ENCODE measurements around the gene RHD.

- TF ChIP-seq CTCF (IDR thresholded peaks at IDR 0.05) = no peak
- no peak for TF ChIP-seq POLR2A (IDR thresholded peaks at IDR 0.05)
These were observed 26.3 kb upstream of the RHD start for GRCh38 chr1:25245809-25246599.

Data from adrenal gland (tissue), 5 donors.